ENCODE measurements around the gene PPAN. TPM values are rescaled to one million over a fixed set of nuclear protein-coding genes. Genes with fewer than 3 reads are reported as not detected.

PPAN gene
- total and polyA plus RNA-seq, 3 donors from 2014 or later: 39.3 to 68.1 (median 66.2) TPM

DNA sequence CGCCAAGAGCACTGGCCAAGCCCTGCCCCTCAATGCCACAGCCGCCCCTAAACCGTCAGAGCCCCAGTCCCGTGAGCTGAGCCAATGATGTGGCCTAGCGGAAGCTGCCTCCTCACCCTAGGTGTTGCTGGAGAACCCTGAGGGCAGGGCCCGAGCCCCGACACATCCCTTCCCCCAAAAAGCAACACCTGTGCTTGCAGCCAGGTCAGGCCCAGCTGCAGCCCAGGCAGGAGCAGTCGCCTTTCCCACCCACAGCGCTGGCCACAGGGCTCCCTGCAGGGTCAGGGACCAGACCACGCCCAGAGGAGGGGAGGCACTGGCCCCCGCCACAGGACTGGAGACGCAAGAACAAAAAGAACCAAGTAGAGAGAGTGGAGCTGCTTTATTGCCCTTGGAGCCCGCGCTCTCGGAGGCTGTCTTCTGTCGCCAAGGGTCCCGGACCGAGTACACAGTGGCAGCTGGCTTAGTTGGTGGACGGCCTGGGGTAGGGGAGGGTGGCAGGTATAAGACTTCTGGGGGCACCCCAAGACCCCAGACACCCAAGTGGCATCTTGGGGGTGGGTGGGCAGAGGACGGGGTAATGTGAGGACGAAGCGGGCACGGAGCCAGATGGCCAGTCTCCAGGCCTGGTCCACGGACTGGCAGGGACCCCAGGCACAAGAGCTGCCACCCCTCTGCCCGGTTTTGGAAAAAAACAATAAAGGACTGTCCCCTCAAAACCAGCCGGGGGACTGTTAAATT lies 8.7 kb downstream of the PPAN start:
- no peak for DNase-seq
- 83 to 84% methylated on average over 15 to 26 of the region's 26 CpGs for WGBS, 2 donors
- H3K9me3 ChIP-seq: no peaks in the 10 kb centered on the region
- H3K4me1 ChIP-seq: peaks cover 8% of the 10 kb centered on the region
- intact Hi-C loops (cut with DNase I; ENCODE audit: low total_unique reads): loop anchor here (10.0 kb wide), 1 partner anchor 130 kb away; no protein-coding TSS in a partner anchor
- H3K4me3 ChIP-seq: no peak overlapping the region
- no peaks in the 10 kb centered on the region for H3K36me3 ChIP-seq (ENCODE audit: low read depth, missing control alignments)
- H3K27me3 ChIP-seq: no peaks in the 10 kb centered on the region
- TF ChIP-seq CTCF (IDR thresholded peaks at IDR 0.05) (no peak), POLR2A (IDR thresholded peaks at IDR 0.05) (no peak)
- H3K27ac ChIP-seq: no peak overlapping the region

DNA sequence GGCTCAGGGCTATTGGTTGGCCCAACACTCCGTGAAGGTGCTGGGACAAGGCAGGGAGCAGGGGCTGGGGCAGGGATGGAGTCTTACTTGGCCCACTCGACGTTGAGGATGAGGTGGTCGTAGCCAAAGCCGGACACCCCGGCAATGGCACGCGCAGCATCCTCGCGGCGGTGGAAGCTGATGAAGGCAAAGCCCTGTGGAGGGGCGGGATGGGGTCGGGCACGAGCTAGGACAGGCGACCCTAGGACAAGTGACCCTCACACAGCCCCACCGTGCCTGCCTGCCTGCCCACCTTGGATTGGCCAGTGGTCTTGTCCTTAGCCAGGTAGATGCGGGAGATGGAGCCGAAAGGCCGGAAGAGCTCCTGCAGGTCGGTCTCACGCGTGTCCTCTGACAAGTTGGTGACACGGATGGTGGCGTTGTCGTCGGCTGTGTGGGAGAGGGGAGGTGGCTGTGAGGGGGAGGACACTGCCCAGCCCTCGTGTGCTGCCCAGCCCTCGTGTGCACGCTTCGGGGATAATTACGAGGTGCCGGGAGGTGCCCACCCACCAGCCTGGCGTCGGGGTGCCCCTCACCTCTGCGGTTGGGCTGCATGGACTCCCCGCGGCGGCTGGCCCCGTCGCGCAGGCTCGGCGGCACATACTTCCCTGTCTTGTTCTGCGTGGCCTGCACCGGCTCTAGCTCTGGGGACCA lies 9.4 kb downstream of the PPAN start:
- Histone ChIP-seq H3K9me3 (no peaks in the 10 kb centered on the region), H3K27ac (no peak overlapping the region), H3K4me1 (peaks cover 8% of the 10 kb centered on the region), H3K4me3 (no peak overlapping the region), H3K27me3 (no peaks in the 10 kb centered on the region), H3K36me3 (ENCODE audit: low read depth, missing control alignments) (no peaks in the 10 kb centered on the region)
- 83 to 87% methylated on average over 32 to 45 of the region's 45 CpGs for WGBS, 2 donors
- intact Hi-C loops (cut with DNase I; ENCODE audit: low total_unique reads): loop anchor here (10.0 kb wide), 1 partner anchor 129 kb away; no protein-coding TSS in a partner anchor
- no peak for DNase-seq
- TF ChIP-seq POLR2A (IDR thresholded peaks at IDR 0.05): no peak
- TF ChIP-seq CTCF (IDR thresholded peaks at IDR 0.05): no peak

DNA sequence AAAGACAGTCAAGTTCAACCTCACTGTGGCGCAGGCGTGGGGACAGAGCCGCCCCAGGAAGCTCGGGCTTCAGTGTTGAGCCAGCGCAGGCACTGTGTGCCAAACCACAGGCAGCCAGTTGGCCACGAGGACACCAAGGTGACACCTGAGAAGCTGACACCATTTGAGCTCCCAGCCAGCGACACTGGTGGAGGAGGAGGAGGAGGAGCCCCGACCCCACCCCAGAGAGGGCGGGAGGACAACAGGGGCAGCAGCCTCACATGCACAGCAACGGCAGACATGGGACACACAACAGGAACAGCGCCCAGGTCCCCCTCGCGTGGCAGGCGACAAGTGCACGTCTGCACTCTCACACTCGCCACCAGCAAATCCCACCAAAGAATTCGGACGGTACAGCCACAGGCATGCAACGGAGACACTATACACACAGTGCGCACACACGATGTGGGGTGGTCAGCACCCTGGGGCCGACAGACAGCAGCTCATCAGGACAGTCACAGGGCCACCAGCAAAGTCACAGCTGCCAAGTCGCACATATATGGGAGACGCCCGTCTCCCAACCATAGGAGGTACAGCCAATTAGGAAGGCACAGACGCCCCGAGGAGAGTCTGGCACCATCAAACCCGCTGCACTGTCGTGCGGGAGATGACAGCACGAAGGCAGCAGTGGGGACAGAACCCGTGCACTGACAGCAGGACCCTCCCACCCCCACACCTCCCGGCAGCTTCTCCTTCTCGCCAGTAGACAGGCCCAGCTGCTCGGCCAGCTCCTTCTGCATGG lies 10.1 kb downstream of the PPAN start:
- Histone ChIP-seq H3K36me3 (ENCODE audit: low read depth, missing control alignments) (no peaks in the 10 kb centered on the region), H3K4me3 (no peak overlapping the region), H3K9me3 (no peaks in the 10 kb centered on the region), H3K4me1 (peaks cover 8% of the 10 kb centered on the region), H3K27me3 (no peaks in the 10 kb centered on the region), H3K27ac (no peak overlapping the region)
- DNase-seq: no peak
- intact Hi-C loops (cut with DNase I; ENCODE audit: low total_unique reads): loop anchor here (10.0 kb wide), 1 partner anchor 129 kb away; no protein-coding TSS in a partner anchor
- TF ChIP-seq CTCF (IDR thresholded peaks at IDR 0.05): no peak
- no peak for TF ChIP-seq POLR2A (IDR thresholded peaks at IDR 0.05)
- WGBS, 2 donors: 83 to 85% methylated on average over 13 to 35 of the region's 35 CpGs

- H3K9me3 ChIP-seq: no peaks in the 10 kb centered on the region
- intact Hi-C loops (cut with DNase I; ENCODE audit: low total_unique reads): loop anchor here (10.0 kb wide), 1 partner anchor 128 kb away; no protein-coding TSS in a partner anchor
- H3K27me3 ChIP-seq: no peaks in the 10 kb centered on the region
- peaks cover 8% of the 10 kb centered on the region for H3K4me1 ChIP-seq
- H3K27ac ChIP-seq: no peak overlapping the region
- no peaks in the 10 kb centered on the region for H3K36me3 ChIP-seq (ENCODE audit: low read depth, missing control alignments)
- TF ChIP-seq CTCF (IDR thresholded peaks at IDR 0.05) (no peak), POLR2A (IDR thresholded peaks at IDR 0.05) (no peak)
- WGBS, 2 donors: 91 to 92% methylated on average over 13 to 21 of the region's 21 CpGs
- DNase-seq: no peak
- no peak overlapping the region for H3K4me3 ChIP-seq
These were observed 10.9 kb downstream of the PPAN start for GRCh38 chr19:10116866-10117616.

All from testis (tissue), 3 donors.